Measurements from ENCODE around the gene POLR2E. TPM values are rescaled to one million over a fixed set of nuclear protein-coding genes. Genes with fewer than 3 reads are reported as not detected.

POLR2E gene
- total RNA-seq, 1 experiment from 2014 or later, result 237 TPM

DNA sequence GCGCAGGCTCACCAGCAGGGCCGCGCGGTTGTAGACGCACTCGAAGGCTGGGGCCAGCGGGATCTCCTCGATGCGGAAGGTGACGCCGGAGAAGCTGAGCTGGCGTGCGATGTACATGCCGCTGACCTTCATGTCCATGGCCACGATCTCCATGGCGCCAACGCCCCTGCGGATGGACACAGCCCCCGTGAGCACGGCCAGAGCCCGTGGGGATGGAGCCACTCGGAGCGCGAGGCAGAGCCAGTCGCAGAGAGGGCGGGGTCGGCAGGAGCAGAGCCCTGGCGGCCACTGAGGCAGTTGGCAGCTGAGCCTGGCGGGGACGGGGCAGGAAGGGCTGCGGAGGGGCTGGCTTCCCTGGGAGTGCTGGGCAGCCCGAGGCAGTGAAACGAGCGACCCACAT, 23.8 kb upstream of the POLR2E start:
- DNase-seq, result no peak
- H3K9me2 ChIP-seq (ENCODE audit: insufficient read depth), result no peaks in the 10 kb centered on the region
- H3K4me3 ChIP-seq, result no peak overlapping the region
- CTCF ChIA-PET, result no interaction called here
- POLR2A ChIA-PET (ENCODE audit: unreplicated experiment), result no interaction called here
- no TSS peak for BruUV-seq (replicated peaks)
- peaks cover 16% of the 10 kb centered on the region for H4K20me1 ChIP-seq (ENCODE audit: insufficient read depth)
- no peaks in the 10 kb centered on the region for H3K79me2 ChIP-seq (ENCODE audit: low read depth)
- intact Hi-C loops (cut with micrococcal nuclease; ENCODE audit: unreplicated experiment), result no loop called here
- H3K4me1 ChIP-seq (replicated peaks; ENCODE audit: insufficient read depth), result no peaks in the 10 kb centered on the region
- no peaks in the 10 kb centered on the region for H3K27me3 ChIP-seq (ENCODE audit: insufficient read depth, low read depth)
- no peak overlapping the region for H2AFZ ChIP-seq
- no peaks in the 10 kb centered on the region for H3K9me3 ChIP-seq (ENCODE audit: insufficient read depth, low read depth)
- H3K4me2 ChIP-seq, result no peak overlapping the region
- TF ChIP-seq CTCF (conservative IDR thresholded peaks at IDR 0.05), result no peak
- TF ChIP-seq EZH2 (IDR thresholded peaks at IDR 0.05; ENCODE audit: low read depth), result no peak
- H3F3A ChIP-seq (ENCODE audit: insufficient read depth, low read depth), result peaks cover 57% of the 10 kb centered on the region; the same call in 1 of the 2 replicates
- H3K27ac ChIP-seq, result no peak overlapping the region
- H3K36me3 ChIP-seq (ENCODE audit: low read depth), result peaks cover 7% of the 10 kb centered on the region; the same call in 1 of the 2 replicates

DNA sequence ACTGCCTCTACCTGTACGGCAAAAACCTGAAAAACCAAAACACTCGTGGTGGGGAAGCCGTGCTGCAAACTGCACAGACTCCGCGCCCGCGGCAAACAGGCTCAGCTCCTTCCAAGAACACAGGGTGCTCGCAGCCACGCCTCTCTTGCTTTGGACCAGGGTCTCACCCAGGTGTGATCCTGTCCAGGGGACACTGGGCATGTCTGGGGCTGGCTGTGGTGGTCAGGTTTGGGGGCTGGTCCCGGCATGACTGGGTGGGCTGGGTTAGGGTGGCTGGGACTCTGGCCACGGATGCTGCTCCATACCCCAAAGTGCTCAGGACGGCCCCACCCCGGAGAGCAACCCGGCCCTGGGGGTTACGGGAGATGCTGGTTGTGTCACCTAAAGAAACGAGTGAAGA, 22.5 kb upstream of the POLR2E start:
- CTCF ChIA-PET, result no interaction called here
- DNase-seq, result no peak
- Histone ChIP-seq H3K79me2 (ENCODE audit: low read depth) (no peaks in the 10 kb centered on the region), H3K27me3 (ENCODE audit: insufficient read depth, low read depth) (no peaks in the 10 kb centered on the region), H3K9me3 (ENCODE audit: insufficient read depth, low read depth) (no peaks in the 10 kb centered on the region), H3K4me3 (no peak overlapping the region), H4K20me1 (ENCODE audit: insufficient read depth) (peaks cover 15% of the 10 kb centered on the region), H3K9me2 (ENCODE audit: insufficient read depth) (no peaks in the 10 kb centered on the region), H3K36me3 (ENCODE audit: low read depth) (peaks cover 4% of the 10 kb centered on the region; the same call in 1 of the 2 replicates), H3K27ac (no peak overlapping the region), H3K4me2 (no peak overlapping the region), H2AFZ (no peak overlapping the region), H3K4me1 (replicated peaks; ENCODE audit: insufficient read depth) (peaks cover 5% of the 10 kb centered on the region; the same call in 1 of the 2 replicates), H3F3A (ENCODE audit: insufficient read depth, low read depth) (peaks cover 58% of the 10 kb centered on the region; the same call in 1 of the 2 replicates)
- BruUV-seq (replicated peaks), result no TSS peak
- no peak for TF ChIP-seq EZH2 (IDR thresholded peaks at IDR 0.05; ENCODE audit: low read depth)
- no peak for TF ChIP-seq CTCF (conservative IDR thresholded peaks at IDR 0.05)
- intact Hi-C loops (cut with micrococcal nuclease; ENCODE audit: unreplicated experiment), result no loop called here
- POLR2A ChIA-PET (ENCODE audit: unreplicated experiment), result no interaction called here

DNA sequence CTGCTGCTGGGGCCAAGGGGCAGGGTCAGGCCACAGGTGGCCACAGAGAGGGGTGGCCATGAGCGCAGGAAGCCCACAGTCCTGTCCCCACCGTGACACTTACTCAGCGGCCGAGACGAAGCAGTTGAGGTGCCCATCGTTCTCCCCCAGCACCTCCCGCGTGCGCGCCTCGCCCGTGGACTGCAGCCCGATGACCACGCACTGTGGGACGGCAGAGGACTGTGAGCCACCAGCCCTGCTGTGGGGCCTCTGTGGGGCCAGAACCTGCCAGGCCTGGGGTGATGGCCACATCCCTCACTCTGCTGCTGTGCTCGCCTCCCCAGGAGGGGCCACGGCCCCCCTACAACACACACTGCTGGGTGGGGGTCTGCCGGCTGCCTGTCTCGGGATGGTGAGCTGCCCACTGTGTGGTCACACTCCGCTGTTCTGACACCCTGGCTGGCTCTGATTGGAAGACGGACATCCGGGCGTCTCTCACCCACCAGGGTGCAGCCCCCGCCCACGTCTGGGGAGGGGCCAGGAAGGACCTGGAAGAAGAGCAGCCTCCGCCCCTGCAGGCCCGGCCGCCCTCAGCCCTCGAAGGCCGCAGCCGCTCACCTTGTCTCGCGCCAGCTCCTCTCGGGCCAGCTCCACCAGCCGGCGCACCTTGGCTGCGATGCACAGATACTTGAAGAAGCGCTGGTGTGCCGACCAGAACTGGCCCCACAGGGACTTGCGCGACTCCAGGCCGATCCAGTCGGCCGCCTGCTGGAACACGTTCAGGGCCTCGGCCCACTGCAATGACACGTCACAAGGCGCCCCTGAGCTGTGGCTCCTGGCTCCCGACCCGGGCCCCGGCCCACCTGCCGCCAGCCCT, 21.8 kb upstream of the POLR2E start:
- Histone ChIP-seq H3K79me2 (ENCODE audit: low read depth) (no peaks in the 10 kb centered on the region), H3K27me3 (ENCODE audit: insufficient read depth, low read depth) (no peaks in the 10 kb centered on the region), H3K27ac (no peak overlapping the region), H3K36me3 (ENCODE audit: low read depth) (peaks cover 3% of the 10 kb centered on the region; the same call in 1 of the 2 replicates), H3K4me2 (no peak overlapping the region), H3K4me3 (no peak overlapping the region), H3F3A (ENCODE audit: insufficient read depth, low read depth) (peaks cover 61% of the 10 kb centered on the region; the same call in 1 of the 2 replicates), H3K9me2 (ENCODE audit: insufficient read depth) (no peaks in the 10 kb centered on the region), H4K20me1 (ENCODE audit: insufficient read depth) (peaks cover 14% of the 10 kb centered on the region; the same call in 1 of the 2 replicates), H3K4me1 (replicated peaks; ENCODE audit: insufficient read depth) (peaks cover 5% of the 10 kb centered on the region; the same call in 1 of the 2 replicates), H3K9me3 (ENCODE audit: insufficient read depth, low read depth) (no peaks in the 10 kb centered on the region), H2AFZ (no peak overlapping the region)
- ChIA-PET POLR2A (ENCODE audit: unreplicated experiment) (no interaction called here), CTCF (no interaction called here)
- TF ChIP-seq CTCF (conservative IDR thresholded peaks at IDR 0.05) (no peak), EZH2 (IDR thresholded peaks at IDR 0.05; ENCODE audit: low read depth) (no peak)
- BruUV-seq (replicated peaks), result no TSS peak
- no peak for DNase-seq
- intact Hi-C loops (cut with micrococcal nuclease; ENCODE audit: unreplicated experiment), result no loop called here
